ENCODE results near the gene SYCE1L.

- TF ChIP-seq ZNF316 (IDR thresholded peaks at IDR 0.05) (no peak), JUN (IDR thresholded peaks at IDR 0.05; ENCODE audit: borderline replicate concordance, low read depth, low read length) (no peak), JUN (CRISPR knock-in tag; IDR thresholded peaks at IDR 0.05; ENCODE audit: borderline replicate concordance) (no peak), CTCF (IDR thresholded peaks at IDR 0.05 in 2 of 3, conservative IDR thresholded peaks at IDR 0.05 in 1 of 3; ENCODE audit: insufficient read depth in 2 of 3, low read depth in 1 of 3, low read length in 3 of 3) (no peak), POLR2A (conservative IDR thresholded peaks at IDR 0.05) (no peak), PHF8 (IDR thresholded peaks at IDR 0.05; ENCODE audit: borderline replicate concordance, low read length) (no peak; the same call in none of the 2 replicates), TARDBP (IDR thresholded peaks at IDR 0.05) (no peak), ZBTB26 (CRISPR knock-in tag; IDR thresholded peaks at IDR 0.05) (no peak), SP1 (CRISPR knock-in tag; IDR thresholded peaks at IDR 0.05) (no peak), MYBL2 (IDR thresholded peaks at IDR 0.05; ENCODE audit: low read depth) (no peak), MYBL2 (CRISPR knock-in tag; IDR thresholded peaks at IDR 0.05; ENCODE audit: borderline replicate concordance) (no peak), POLR2AphosphoS5 (IDR thresholded peaks at IDR 0.05; ENCODE audit: control insufficient read depth, insufficient read depth, low read depth, low read length) (no peak)
These were observed 7.8 kb upstream of the SYCE1L start for GRCh38 chr16:77191259-77191969.

All from K562 (cell line).